Activated naive CD4-positive, alpha-beta T cell treated with anti-CD3 and anti-CD28 coated beads for 36 hours (primary cell): ENCODE data around the gene VWA5B1. TPM values are rescaled to one million over a fixed set of nuclear protein-coding genes. Genes with fewer than 3 reads are reported as not detected.
"Not testable (repeated sequence)": the region's sequence is repeated elsewhere in the genome, so short reads cannot be mapped to it uniquely, and the experiment has no call there.

Experiments
- CTCF ChIA-PET: fragments of 350-600 bp; sonication (Branson Sonifier 250); formaldehyde crosslinking; loops from one replicate; lab custom pipeline; 2021; ENCODE audit warnings: antibody characterized with exemption; lab: Charles Lee
- DNase-seq: peaks from one replicate; pipeline ENCODE4 v3.0.0-alpha.2; 2020
- H3K27ac Mint-ChIP-seq: one replicate; pipeline ENCODE4 v1.8.0; 2021; ENCODE audit warnings: mild to moderate bottlenecking, mixed read lengths
- H3K27me3 Mint-ChIP-seq: one replicate; pipeline ENCODE4 v1.8.0; 2021; ENCODE audit warnings: low read depth, mixed read lengths
- H3K36me3 Mint-ChIP-seq: one replicate; pipeline ENCODE4 v1.8.0; 2021; ENCODE audit warnings: low read depth, mixed read lengths
- H3K4me1 Mint-ChIP-seq: one replicate; pipeline ENCODE4 v1.8.0; 2021; ENCODE audit warnings: low read depth, mixed read lengths
- H3K4me3 Mint-ChIP-seq: one replicate; pipeline ENCODE4 v1.8.0; 2021; ENCODE audit warnings: mild to moderate bottlenecking, moderate library complexity, mixed read lengths
- H3K9me3 Mint-ChIP-seq: one replicate; pipeline ENCODE4 v1.8.0; 2021; ENCODE audit warnings: mixed read lengths
- intact Hi-C: fragments of 100-400 bp; cut with micrococcal nuclease; formaldehyde crosslinking; loops from one replicate; pipeline ENCODE4 v1.15.1; 2023
- total RNA-seq, 2 experiments: library from RNA; stranded (reverse); gene quantifications; one replicate each; pipeline ENCODE4 v1.2.3, GENCODE V29; 2021

VWA5B1 gene
- total RNA-seq, 2 experiments from 2014 or later = not detected

- CTCF ChIA-PET = no interaction called here
- no peak overlapping the region for H3K27ac Mint-ChIP-seq
- no peak overlapping the region for H3K4me3 Mint-ChIP-seq
- peaks cover 10% of the 10 kb centered on the region for H3K9me3 Mint-ChIP-seq
- intact Hi-C loops = no loop called here
- no peak for DNase-seq
- no peaks in the 10 kb centered on the region for H3K4me1 Mint-ChIP-seq
- peaks cover 19% of the 10 kb centered on the region for H3K27me3 Mint-ChIP-seq
- H3K36me3 Mint-ChIP-seq = no peaks in the 10 kb centered on the region
Measured at GRCh38 chr1:20284046-20284445, 6.6 kb upstream of the VWA5B1 start.

GRCh38 chr1:20284625-20285024 lies 6.0 kb upstream of the VWA5B1 start:
- peaks cover 10% of the 10 kb centered on the region for H3K9me3 Mint-ChIP-seq
- intact Hi-C loops = no loop called here
- DNase-seq = no peak
- H3K36me3 Mint-ChIP-seq = no peaks in the 10 kb centered on the region
- no peak overlapping the region for H3K27ac Mint-ChIP-seq
- no peak overlapping the region for H3K4me3 Mint-ChIP-seq
- no peaks in the 10 kb centered on the region for H3K4me1 Mint-ChIP-seq
- CTCF ChIA-PET = no interaction called here
- peaks cover 24% of the 10 kb centered on the region for H3K27me3 Mint-ChIP-seq

GRCh38 chr1:20285510-20285909 lies 5.2 kb upstream of the VWA5B1 start:
- peaks cover 10% of the 10 kb centered on the region for H3K9me3 Mint-ChIP-seq
- no peaks in the 10 kb centered on the region for H3K4me1 Mint-ChIP-seq
- intact Hi-C loops = no loop called here
- no peak overlapping the region for H3K27ac Mint-ChIP-seq
- no peak overlapping the region for H3K4me3 Mint-ChIP-seq
- peaks cover 29% of the 10 kb centered on the region for H3K27me3 Mint-ChIP-seq
- CTCF ChIA-PET = no interaction called here
- DNase-seq = no peak
- no peaks in the 10 kb centered on the region for H3K36me3 Mint-ChIP-seq

- H3K36me3 Mint-ChIP-seq, DNase-seq, CTCF ChIA-PET, H3K4me3 Mint-ChIP-seq, H3K27ac Mint-ChIP-seq, intact Hi-C loops: not testable (repeated sequence)
- Mint-ChIP-seq H3K4me1 (peaks cover 16% of the 10 kb centered on the region), H3K27me3 (peaks cover 50% of the 10 kb centered on the region), H3K9me3 (peaks cover 10% of the 10 kb centered on the region)
Measured at GRCh38 chr1:20287696-20288095, 3.0 kb upstream of the VWA5B1 start.

GRCh38 chr1:20291645-20292084 lies 990 bp downstream of the VWA5B1 start:
- CTCF ChIA-PET = no interaction called here
- Mint-ChIP-seq H3K27me3 (peaks cover 46% of the 10 kb centered on the region), H3K27ac (no peak overlapping the region), H3K4me3 (peak overlapping the region; percentile 46), H3K9me3 (no peaks in the 10 kb centered on the region), H3K4me1 (peaks cover 16% of the 10 kb centered on the region), H3K36me3 (no peaks in the 10 kb centered on the region)
- peak; percentile 32 for DNase-seq
- intact Hi-C loops = no loop called here

GRCh38 chr1:20298626-20299025 lies 8.0 kb downstream of the VWA5B1 start:
- Mint-ChIP-seq H3K36me3 (no peaks in the 10 kb centered on the region), H3K4me1 (no peaks in the 10 kb centered on the region), H3K4me3 (no peak overlapping the region), H3K9me3 (no peaks in the 10 kb centered on the region), H3K27ac (no peak overlapping the region), H3K27me3 (peaks cover 6% of the 10 kb centered on the region)
- DNase-seq = no peak
- intact Hi-C loops = no loop called here
- CTCF ChIA-PET = no interaction called here

GRCh38 chr1:20301463-20302107 lies 10.9 kb downstream of the VWA5B1 start:
- no peaks in the 10 kb centered on the region for H3K36me3 Mint-ChIP-seq
- no peaks in the 10 kb centered on the region for H3K4me1 Mint-ChIP-seq
- H3K27ac Mint-ChIP-seq = no peak overlapping the region
- H3K9me3 Mint-ChIP-seq = no peaks in the 10 kb centered on the region
- peaks cover 3% of the 10 kb centered on the region for H3K27me3 Mint-ChIP-seq
- CTCF ChIA-PET = no interaction called here
- DNase-seq = no peak
- H3K4me3 Mint-ChIP-seq = no peak overlapping the region
- intact Hi-C loops = no loop called here

- Mint-ChIP-seq H3K9me3 (no peaks in the 10 kb centered on the region), H3K4me1 (no peaks in the 10 kb centered on the region), H3K36me3 (no peaks in the 10 kb centered on the region), H3K27me3 (peaks cover 3% of the 10 kb centered on the region), H3K4me3 (no peak overlapping the region), H3K27ac (no peak overlapping the region)
- CTCF ChIA-PET = no interaction called here
- DNase-seq = no peak
- intact Hi-C loops = no loop called here
Measured at GRCh38 chr1:20302108-20302471, 11.4 kb downstream of the VWA5B1 start.

GRCh38 chr1:20307026-20307425 lies 16.4 kb downstream of the VWA5B1 start:
- CTCF ChIA-PET = no interaction called here
- Mint-ChIP-seq H3K4me1 (no peaks in the 10 kb centered on the region), H3K4me3 (no peak overlapping the region), H3K27me3 (peaks cover 3% of the 10 kb centered on the region), H3K9me3 (no peaks in the 10 kb centered on the region), H3K36me3 (no peaks in the 10 kb centered on the region), H3K27ac (no peak overlapping the region)
- intact Hi-C loops = no loop called here
- DNase-seq = no peak

GRCh38 chr1:20308569-20308968 lies 17.9 kb downstream of the VWA5B1 start:
- H3K4me1 Mint-ChIP-seq = no peaks in the 10 kb centered on the region
- H3K27ac Mint-ChIP-seq = no peak overlapping the region
- no peak overlapping the region for H3K4me3 Mint-ChIP-seq
- CTCF ChIA-PET = interaction anchor here (0.6 kb wide), 1 partner anchor 14 kb away, joined by 3 read pairs; no protein-coding TSS in a partner anchor
- intact Hi-C loops = no loop called here
- H3K9me3 Mint-ChIP-seq = no peaks in the 10 kb centered on the region
- peaks cover 3% of the 10 kb centered on the region for H3K27me3 Mint-ChIP-seq
- no peak for DNase-seq
- H3K36me3 Mint-ChIP-seq = no peaks in the 10 kb centered on the region

- no peak for DNase-seq
- H3K36me3 Mint-ChIP-seq = no peaks in the 10 kb centered on the region
- no peak overlapping the region for H3K4me3 Mint-ChIP-seq
- no peaks in the 10 kb centered on the region for H3K27me3 Mint-ChIP-seq
- H3K4me1 Mint-ChIP-seq = no peaks in the 10 kb centered on the region
- H3K27ac Mint-ChIP-seq = no peak overlapping the region
- CTCF ChIA-PET = interaction anchor here (1.0 kb wide), 1 partner anchor 25 kb away, joined by 3 read pairs; no protein-coding TSS in a partner anchor
- intact Hi-C loops = no loop called here
- H3K9me3 Mint-ChIP-seq = no peaks in the 10 kb centered on the region
Measured at GRCh38 chr1:20311289-20311688, 20.6 kb downstream of the VWA5B1 start.

- Mint-ChIP-seq H3K9me3 (no peaks in the 10 kb centered on the region), H3K4me3 (no peak overlapping the region), H3K4me1 (no peaks in the 10 kb centered on the region), H3K27ac (no peak overlapping the region), H3K27me3 (no peaks in the 10 kb centered on the region), H3K36me3 (no peaks in the 10 kb centered on the region)
- DNase-seq = no peak
- CTCF ChIA-PET = interaction anchor here (1.0 kb wide), 1 partner anchor 24 kb away, joined by 3 read pairs; no protein-coding TSS in a partner anchor
- intact Hi-C loops = no loop called here
Measured at GRCh38 chr1:20312310-20312709, 21.6 kb downstream of the VWA5B1 start.

GRCh38 chr1:20312818-20313217 lies 22.1 kb downstream of the VWA5B1 start:
- Mint-ChIP-seq H3K27me3 (no peaks in the 10 kb centered on the region), H3K4me3 (no peak overlapping the region), H3K9me3 (no peaks in the 10 kb centered on the region), H3K27ac (no peak overlapping the region), H3K4me1 (no peaks in the 10 kb centered on the region), H3K36me3 (no peaks in the 10 kb centered on the region)
- CTCF ChIA-PET = no interaction called here
- no peak for DNase-seq
- intact Hi-C loops = no loop called here
